Peyer's patch (tissue), 4 donors: ENCODE data around the gene TUBAL3. TPM values are rescaled to one million over a fixed set of nuclear protein-coding genes. Genes with fewer than 3 reads are reported as not detected.

ENCODE experiments used
- DNase-seq, 3 donors: peaks; one replicate each; pipeline ENCODE4 v3.0.0-alpha.2; 2017 to 2019
- H3K27ac ChIP-seq, 4 donors: fragments of 200-600 bp; sonication (generic); one replicate each; pipeline ENCODE4 v1.5.1; 2016 to 2019
- H3K27me3 ChIP-seq, 2 donors: fragments of 200-600 bp; sonication (generic); one replicate each; pipeline ENCODE4 v1.5.1; 2019
- H3K36me3 ChIP-seq, 3 donors: fragments of 200-600 bp; sonication (generic); one replicate each; pipeline ENCODE4 v1.5.1; 2016 to 2019
- H3K4me1 ChIP-seq, 4 donors: fragments of 200-600 bp; sonication (generic); one replicate each; pipeline ENCODE4 v1.5.1; 2016 to 2019
- H3K4me3 ChIP-seq, 4 donors: fragments of 200-600 bp; sonication (generic); 1 replicate in 3 of 4; 2 replicates in 1 of 4; pipeline ENCODE4 v1.5.1; 2016 to 2019; ENCODE audit warnings: mild to moderate bottlenecking in 1 of 4
- H3K9me3 ChIP-seq, 4 donors: fragments of 200-600 bp; sonication (generic); one replicate each; pipeline ENCODE4 v1.5.1; 2016 to 2019; ENCODE audit warnings: mild to moderate bottlenecking in 1 of 4
- POLR2A ChIP-seq, 2 donors: fragments of 450-650 bp; IDR thresholded peaks; one replicate each; pipeline ENCODE4 v1.5.1; 2017; ENCODE audit warnings: antibody characterized with exemption in 2 of 2, mild to moderate bottlenecking in 2 of 2, moderate library complexity in 2 of 2
- total RNA-seq, 4 donors: library from RNA; depleted of rRNA; stranded (reverse); fragments of >200 nt; gene quantifications; one replicate each; pipeline ENCODE4 v1.1.0, GENCODE V29; 2016
- TF ChIP-seq, protein P1 (sequence below), 6 experiments: fragments of 450-650 bp in 4 of 6; fragments of 200-600 bp in 2 of 6; sonication (generic) in 1 of 6; IDR thresholded peaks; one replicate each; pipeline ENCODE4 v1.5.1; 2017 to 2019; ENCODE audit warnings: antibody characterized with exemption in 6 of 6, mild to moderate bottlenecking in 3 of 6, moderate library complexity in 1 of 6

TUBAL3 gene
- total RNA-seq, 4 donors from 2014 or later: 3.3 to 95.4 (median 74.2) TPM

DNA sequence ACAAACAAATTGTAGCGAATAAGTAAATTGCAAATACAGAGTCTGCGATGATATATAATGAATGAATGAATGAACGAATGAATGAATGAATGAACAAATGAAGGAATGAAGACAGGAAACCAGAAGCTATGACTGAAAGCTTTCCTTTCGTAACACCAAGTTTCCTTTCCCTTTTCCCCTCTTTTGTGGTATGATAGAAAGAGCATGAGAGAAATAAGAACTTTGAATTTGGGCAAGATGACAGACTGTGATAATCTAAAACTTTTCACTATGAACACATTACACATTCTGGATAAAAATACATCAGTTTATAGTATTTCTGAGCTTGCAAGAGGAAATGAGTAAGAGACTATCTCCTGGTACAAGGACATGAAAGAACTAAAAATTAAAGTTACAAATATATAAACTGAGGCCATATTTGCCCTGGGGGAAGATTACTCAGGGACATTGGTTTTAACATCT lies 48.3 kb downstream of the TUBAL3 start:
- Histone ChIP-seq H3K4me1 (no peaks in the 10 kb centered on the region), H3K36me3 (no peaks in the 10 kb centered on the region), H3K27me3 (no peaks in the 10 kb centered on the region), H3K9me3 (no peaks in the 10 kb centered on the region), H3K4me3 (no peak overlapping the region), H3K27ac (no peak overlapping the region)
- no peak for TF ChIP-seq POLR2A (IDR thresholded peaks at IDR 0.05)
- TF ChIP-seq, protein P1, sequence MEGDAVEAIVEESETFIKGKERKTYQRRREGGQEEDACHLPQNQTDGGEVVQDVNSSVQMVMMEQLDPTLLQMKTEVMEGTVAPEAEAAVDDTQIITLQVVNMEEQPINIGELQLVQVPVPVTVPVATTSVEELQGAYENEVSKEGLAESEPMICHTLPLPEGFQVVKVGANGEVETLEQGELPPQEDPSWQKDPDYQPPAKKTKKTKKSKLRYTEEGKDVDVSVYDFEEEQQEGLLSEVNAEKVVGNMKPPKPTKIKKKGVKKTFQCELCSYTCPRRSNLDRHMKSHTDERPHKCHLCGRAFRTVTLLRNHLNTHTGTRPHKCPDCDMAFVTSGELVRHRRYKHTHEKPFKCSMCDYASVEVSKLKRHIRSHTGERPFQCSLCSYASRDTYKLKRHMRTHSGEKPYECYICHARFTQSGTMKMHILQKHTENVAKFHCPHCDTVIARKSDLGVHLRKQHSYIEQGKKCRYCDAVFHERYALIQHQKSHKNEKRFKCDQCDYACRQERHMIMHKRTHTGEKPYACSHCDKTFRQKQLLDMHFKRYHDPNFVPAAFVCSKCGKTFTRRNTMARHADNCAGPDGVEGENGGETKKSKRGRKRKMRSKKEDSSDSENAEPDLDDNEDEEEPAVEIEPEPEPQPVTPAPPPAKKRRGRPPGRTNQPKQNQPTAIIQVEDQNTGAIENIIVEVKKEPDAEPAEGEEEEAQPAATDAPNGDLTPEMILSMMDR (IDR thresholded peaks at IDR 0.05): no peak
- no peak for DNase-seq

DNA sequence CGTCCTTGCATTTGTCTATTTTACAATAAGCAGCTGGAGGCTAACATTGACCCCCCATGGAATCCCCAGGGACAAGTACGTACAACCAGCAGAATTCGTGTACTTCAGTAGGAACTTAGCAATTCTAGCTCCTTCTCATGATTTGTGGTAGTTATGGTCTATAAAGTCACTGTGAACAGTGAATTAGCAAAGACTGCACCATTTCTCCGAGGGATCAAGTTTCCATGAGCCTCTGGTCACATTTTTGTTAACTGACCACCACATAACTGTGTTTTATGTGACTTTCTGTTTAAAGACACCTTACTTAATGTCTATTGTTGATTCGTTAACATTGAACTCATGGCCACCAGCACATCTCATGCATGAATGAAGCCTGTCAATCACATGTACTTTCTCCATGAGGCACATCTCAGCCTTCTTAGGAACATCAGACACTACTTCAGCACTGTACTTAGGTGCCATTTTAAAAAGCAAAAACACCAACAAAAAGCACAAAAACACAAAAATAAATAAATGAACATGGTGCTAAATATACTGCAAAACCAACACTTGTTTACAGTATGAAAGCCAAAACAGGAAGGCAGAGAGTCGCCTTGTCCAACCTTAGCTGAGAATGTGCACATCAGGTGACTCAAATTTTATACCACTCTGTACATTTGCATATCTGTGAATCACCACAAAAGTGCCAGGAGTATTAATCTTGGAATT lies 48.9 kb downstream of the TUBAL3 start:
- Histone ChIP-seq H3K9me3 (no peaks in the 10 kb centered on the region), H3K36me3 (no peaks in the 10 kb centered on the region), H3K27ac (no peak overlapping the region), H3K4me3 (no peak overlapping the region), H3K27me3 (no peaks in the 10 kb centered on the region), H3K4me1 (no peaks in the 10 kb centered on the region)
- no peak for DNase-seq
- TF ChIP-seq POLR2A (IDR thresholded peaks at IDR 0.05): no peak
- TF ChIP-seq, protein P1 (IDR thresholded peaks at IDR 0.05): no peak

DNA sequence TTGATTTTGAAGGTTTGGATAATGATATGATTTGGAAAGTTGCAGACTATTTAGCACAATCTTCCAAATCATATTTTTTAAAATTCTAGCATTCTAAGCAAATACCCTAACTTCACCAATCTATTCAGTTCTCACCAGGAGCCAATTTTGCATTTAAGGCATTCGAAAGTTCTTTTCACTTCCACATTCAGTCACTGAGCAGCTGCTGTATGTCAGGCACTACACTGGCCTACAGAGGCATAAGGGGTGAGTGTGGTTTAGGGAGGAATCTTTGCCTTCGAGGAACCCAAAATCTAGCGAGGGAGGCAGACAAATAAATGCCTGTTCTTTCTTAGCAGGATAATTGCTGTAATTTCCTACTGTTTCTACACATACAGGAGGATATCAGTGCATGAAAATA lies 50.6 kb downstream of the TUBAL3 start:
- no peaks in the 10 kb centered on the region for H3K4me1 ChIP-seq
- no peak overlapping the region for H3K4me3 ChIP-seq
- TF ChIP-seq, protein P1 (IDR thresholded peaks at IDR 0.05): no peak
- TF ChIP-seq POLR2A (IDR thresholded peaks at IDR 0.05): no peak
- DNase-seq: no peak
- H3K27me3 ChIP-seq: no peaks in the 10 kb centered on the region
- no peaks in the 10 kb centered on the region for H3K9me3 ChIP-seq
- no peaks in the 10 kb centered on the region for H3K36me3 ChIP-seq
- H3K27ac ChIP-seq: no peak overlapping the region

DNA sequence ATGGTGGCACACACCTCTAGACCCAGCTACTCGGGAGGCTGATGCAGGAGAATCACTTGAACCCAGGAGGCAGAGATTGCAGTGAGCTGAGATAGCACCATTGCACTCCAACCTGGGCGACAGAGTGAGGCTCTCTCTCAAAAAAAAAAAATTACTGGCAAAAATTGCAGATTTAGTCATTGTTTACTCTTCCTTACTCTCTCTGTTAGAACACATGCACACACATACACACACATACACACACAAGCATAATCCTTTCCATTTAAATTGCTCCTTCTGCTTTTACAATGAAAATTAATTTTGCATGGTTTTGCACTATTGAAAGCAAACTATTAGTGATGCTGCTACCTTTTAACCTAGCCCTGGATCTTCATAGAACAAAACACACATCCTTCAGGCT lies 55.3 kb downstream of the TUBAL3 start:
- no peaks in the 10 kb centered on the region for H3K27me3 ChIP-seq
- no peaks in the 10 kb centered on the region for H3K4me1 ChIP-seq
- H3K27ac ChIP-seq: no peak overlapping the region
- H3K9me3 ChIP-seq: no peaks in the 10 kb centered on the region
- no peak overlapping the region for H3K4me3 ChIP-seq
- DNase-seq: no peak
- H3K36me3 ChIP-seq: no peaks in the 10 kb centered on the region
- no peak for TF ChIP-seq POLR2A (IDR thresholded peaks at IDR 0.05)
- TF ChIP-seq, protein P1 (IDR thresholded peaks at IDR 0.05): no peak

DNA sequence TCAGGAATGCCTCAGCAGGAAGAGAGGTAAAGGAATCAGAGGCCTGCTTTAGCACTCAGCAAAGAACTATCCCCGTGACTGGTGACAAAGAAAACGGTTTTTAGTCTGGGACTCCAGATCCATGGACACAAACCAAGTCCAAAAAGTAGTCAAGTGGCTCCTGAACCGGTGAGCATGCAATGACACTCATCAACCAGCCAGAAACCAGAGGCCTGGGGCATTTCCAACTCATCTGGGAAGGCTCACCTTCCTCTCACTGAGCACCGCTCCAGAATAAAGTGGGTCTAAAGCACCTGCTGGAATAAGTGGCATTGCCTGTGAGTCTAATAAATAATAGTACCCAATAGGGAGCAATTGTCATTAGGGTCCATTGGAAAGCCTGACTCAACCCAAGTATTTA lies 57.7 kb downstream of the TUBAL3 start:
- Histone ChIP-seq H3K4me3 (no peak overlapping the region), H3K27me3 (no peaks in the 10 kb centered on the region), H3K27ac (no peak overlapping the region), H3K4me1 (no peaks in the 10 kb centered on the region), H3K9me3 (no peaks in the 10 kb centered on the region), H3K36me3 (no peaks in the 10 kb centered on the region)
- no peak for TF ChIP-seq POLR2A (IDR thresholded peaks at IDR 0.05)
- TF ChIP-seq, protein P1 (IDR thresholded peaks at IDR 0.05): no peak
- no peak for DNase-seq
